H1 (cell line): Measurements from ENCODE around the gene DIP2B. TPM values are rescaled to one million over a fixed set of nuclear protein-coding genes. Genes with fewer than 3 reads are reported as not detected.

Experiments used
- polyA plus RNA-seq, 7 experiments: library from polyadenylated mRNA; depleted of rRNA in 3 of 7; stranded (reverse) in 5 of 7; unstranded in 2 of 7; fragments of >200 nt in 5 of 7; fragments of 200-250 nt in 2 of 7; gene quantifications; 1 replicate in 5 of 7; 2 replicates in 1 of 7; 4 replicates in 1 of 7; pipeline versions ENCODE4 v1.2.1 to v1.2.3, GENCODE V29; 2011 to 2013; ENCODE audit warnings: missing spikeins in 2 of 7, mixed read lengths in 2 of 7
- total RNA-seq: library from RNA; stranded (reverse); fragmentation: NEBNext Ultra II Directional; extraction: Animal tissue kit (Norgen Biotek cat#: 25700); gene quantifications from 2 replicates; pipeline ENCODE4 v1.2.1, GENCODE V29; 2021
- TF ChIP-seq, protein P1 (sequence below): IDR thresholded peaks from 2 replicates; pipeline ENCODE4 v1.6.1; 2011; ENCODE audit warnings: low read depth, mild to moderate bottlenecking, low read length; ENCODE audit not compliant: insufficient read depth

Gene DIP2B
- total and polyA plus RNA-seq, 2 of the 8 experiments (the other 6 are each of a cell fraction or from before 2014, with no cell fraction given): 11.1 to 29.6 TPM

GRCh38 chr12:50562520-50563433, 58.0 kb downstream of the DIP2B start (continued):
- TF ChIP-seq, protein P1, sequence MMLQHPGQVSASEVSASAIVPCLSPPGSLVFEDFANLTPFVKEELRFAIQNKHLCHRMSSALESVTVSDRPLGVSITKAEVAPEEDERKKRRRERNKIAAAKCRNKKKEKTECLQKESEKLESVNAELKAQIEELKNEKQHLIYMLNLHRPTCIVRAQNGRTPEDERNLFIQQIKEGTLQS: no peak
